ENCODE measurements around the gene TIMM13. TPM values are rescaled to one million over a fixed set of nuclear protein-coding genes. Genes with fewer than 3 reads are reported as not detected.
"Not testable (repeated sequence)": the region's sequence is repeated elsewhere in the genome, so short reads cannot be mapped to it uniquely, and the experiment has no call there.

The TIMM13 gene
- polyA plus RNA-seq, 3 donors = 17.3 to 89.3 (median 72.4) TPM

DNA sequence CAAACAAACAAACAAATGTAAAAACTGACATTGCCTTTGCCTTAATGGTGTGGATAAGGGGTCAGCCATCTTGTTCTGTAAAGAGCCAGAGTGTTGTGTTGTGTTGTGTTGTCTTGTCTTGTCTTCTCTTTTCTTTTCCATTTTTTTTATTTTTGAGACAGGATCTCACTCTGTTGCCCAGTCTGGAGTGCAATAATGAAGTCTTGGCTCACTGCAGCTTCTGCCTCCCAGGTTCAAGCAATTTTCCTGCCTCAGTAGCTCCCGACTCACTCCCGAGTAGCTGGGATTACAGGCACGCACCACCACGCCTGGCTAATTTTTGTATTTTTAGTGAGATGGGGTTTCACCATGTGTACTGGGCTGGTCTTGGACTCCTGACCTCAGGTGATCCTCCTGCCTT lies 27.8 kb downstream of the TIMM13 start:
- H3K4me2 ChIP-seq (replicated peaks; ENCODE audit: extremely low read depth, low read length, poor library complexity, severe bottlenecking) = no peak overlapping the region
- H3K27ac ChIP-seq (ENCODE audit: low read depth in 1 of 2, low read length in 2 of 2) = no peak overlapping the region
- Mint-ChIP-seq H3K9me3 (peaks cover 0 to 5% (median 0%) of the 10 kb centered on the region in 7 donors), H3K27ac (no peak overlapping the region), H3K4me3 (no peak overlapping the region), H3K36me3 (no peaks in the 10 kb centered on the region), H3K27me3 (ENCODE audit: low read depth in 3 of 3) (peaks cover 1 to 5% (median 5%) of the 10 kb centered on the region in 3 donors), H3K4me1 (peaks cover 17% of the 10 kb centered on the region)
- no peaks in the 10 kb centered on the region for H3K79me2 ChIP-seq (ENCODE audit: insufficient read depth, low read length)
- TF ChIP-seq, protein P1, sequence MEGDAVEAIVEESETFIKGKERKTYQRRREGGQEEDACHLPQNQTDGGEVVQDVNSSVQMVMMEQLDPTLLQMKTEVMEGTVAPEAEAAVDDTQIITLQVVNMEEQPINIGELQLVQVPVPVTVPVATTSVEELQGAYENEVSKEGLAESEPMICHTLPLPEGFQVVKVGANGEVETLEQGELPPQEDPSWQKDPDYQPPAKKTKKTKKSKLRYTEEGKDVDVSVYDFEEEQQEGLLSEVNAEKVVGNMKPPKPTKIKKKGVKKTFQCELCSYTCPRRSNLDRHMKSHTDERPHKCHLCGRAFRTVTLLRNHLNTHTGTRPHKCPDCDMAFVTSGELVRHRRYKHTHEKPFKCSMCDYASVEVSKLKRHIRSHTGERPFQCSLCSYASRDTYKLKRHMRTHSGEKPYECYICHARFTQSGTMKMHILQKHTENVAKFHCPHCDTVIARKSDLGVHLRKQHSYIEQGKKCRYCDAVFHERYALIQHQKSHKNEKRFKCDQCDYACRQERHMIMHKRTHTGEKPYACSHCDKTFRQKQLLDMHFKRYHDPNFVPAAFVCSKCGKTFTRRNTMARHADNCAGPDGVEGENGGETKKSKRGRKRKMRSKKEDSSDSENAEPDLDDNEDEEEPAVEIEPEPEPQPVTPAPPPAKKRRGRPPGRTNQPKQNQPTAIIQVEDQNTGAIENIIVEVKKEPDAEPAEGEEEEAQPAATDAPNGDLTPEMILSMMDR (IDR thresholded peaks at IDR 0.05) = no peak
- no peak overlapping the region for H3K4me3 ChIP-seq (replicated peaks in 1 of 3; ENCODE audit: low read depth in 2 of 3, low read length in 3 of 3)
- no peaks in the 10 kb centered on the region for H3K27me3 ChIP-seq (ENCODE audit: control insufficient read depth in 2 of 2, insufficient read depth in 2 of 2, low read length in 2 of 2)
- DNase-seq = no peak
- peaks cover 8 to 14% of the 10 kb centered on the region in 2 donors for H3K4me1 ChIP-seq (ENCODE audit: control insufficient read depth in 1 of 2, insufficient read depth in 2 of 2, low read length in 2 of 2)
- intact Hi-C loops (cut with micrococcal nuclease) = loop anchor here in 1 of 2 donors (10.0 kb wide), 1 partner anchor 115 kb away; the partner anchor contains the start of gene PEAK3
- 96% methylated on average over 4 of the region's 4 CpGs for WGBS (ENCODE audit: insufficient coverage)
- H3K9me3 ChIP-seq (replicated peaks in 1 of 2; ENCODE audit: control insufficient read depth in 1 of 2, insufficient read depth in 1 of 2, low read length in 2 of 2) = no peaks in the 10 kb centered on the region
- H2AFZ ChIP-seq (ENCODE audit: insufficient read depth, low read depth, low read length, poor library complexity, severe bottlenecking) = no peak overlapping the region
- no peak overlapping the region for H3K9ac ChIP-seq (ENCODE audit: insufficient read depth, low read length, poor library complexity, severe bottlenecking)
- H3K36me3 ChIP-seq (replicated peaks in 1 of 2; ENCODE audit: control insufficient read depth in 1 of 2, insufficient read depth in 2 of 2, low read length in 2 of 2) = no peaks in the 10 kb centered on the region
- no peaks in the 10 kb centered on the region for H4K20me1 ChIP-seq (ENCODE audit: insufficient read depth, low read length)

DNA sequence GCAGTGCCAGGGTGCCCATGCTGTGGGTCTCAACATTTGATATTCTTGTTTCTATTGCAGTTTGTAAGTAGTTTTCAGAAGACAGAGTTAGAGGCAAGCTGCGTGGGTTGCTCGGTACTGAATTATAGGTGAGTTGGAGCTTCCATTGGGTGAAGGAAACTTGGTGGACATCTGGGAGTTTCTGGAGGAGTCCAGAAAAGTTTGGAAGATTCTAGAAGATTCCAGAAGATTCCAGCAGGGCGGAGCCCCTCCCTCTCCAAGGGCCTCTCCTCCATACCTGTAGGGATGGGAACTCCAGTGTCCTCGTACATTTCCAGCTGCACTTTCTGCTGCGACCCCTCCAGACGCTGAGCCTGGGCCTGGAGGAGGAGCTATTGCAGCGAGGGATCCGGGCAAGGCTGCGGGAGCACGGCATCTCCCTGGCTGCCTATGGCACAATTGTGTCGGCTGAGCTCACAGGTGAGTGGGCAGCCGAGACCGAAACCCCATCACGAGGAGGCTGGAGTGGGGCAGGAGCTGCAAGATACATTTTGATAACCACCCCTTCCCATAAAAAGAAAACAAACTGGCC lies 28.6 kb downstream of the TIMM13 start:
- Mint-ChIP-seq H3K27ac (no peak overlapping the region), H3K4me1 (peaks cover 21% of the 10 kb centered on the region), H3K4me3 (no peak overlapping the region), H3K36me3 (no peaks in the 10 kb centered on the region), H3K27me3 (ENCODE audit: low read depth in 3 of 3) (peaks cover 1 to 5% (median 5%) of the 10 kb centered on the region in 3 donors), H3K9me3 (no peaks in the 10 kb centered on the region)
- no peak for DNase-seq
- no peaks in the 10 kb centered on the region for H3K27me3 ChIP-seq (ENCODE audit: control insufficient read depth in 2 of 2, insufficient read depth in 2 of 2, low read length in 2 of 2)
- H3K36me3 ChIP-seq (replicated peaks in 1 of 2; ENCODE audit: control insufficient read depth in 1 of 2, insufficient read depth in 2 of 2, low read length in 2 of 2) = no peaks in the 10 kb centered on the region
- TF ChIP-seq, protein P1 (IDR thresholded peaks at IDR 0.05) = no peak
- H3K9me3 ChIP-seq (replicated peaks in 1 of 2; ENCODE audit: control insufficient read depth in 1 of 2, insufficient read depth in 1 of 2, low read length in 2 of 2) = no peaks in the 10 kb centered on the region
- H3K4me1 ChIP-seq (ENCODE audit: control insufficient read depth in 1 of 2, insufficient read depth in 2 of 2, low read length in 2 of 2) = peaks cover 14 to 18% of the 10 kb centered on the region in 2 donors
- H3K27ac ChIP-seq (ENCODE audit: low read depth in 1 of 2, low read length in 2 of 2) = no peak overlapping the region
- intact Hi-C loops (cut with micrococcal nuclease) = loop anchor here in 1 of 2 donors (10.0 kb wide), 1 partner anchor 114 kb away; the partner anchor contains the start of gene PEAK3
- no peak overlapping the region for H3K9ac ChIP-seq (ENCODE audit: insufficient read depth, low read length, poor library complexity, severe bottlenecking)
- no peaks in the 10 kb centered on the region for H4K20me1 ChIP-seq (ENCODE audit: insufficient read depth, low read length)
- H3K79me2 ChIP-seq (ENCODE audit: insufficient read depth, low read length) = no peaks in the 10 kb centered on the region
- no peak overlapping the region for H3K4me2 ChIP-seq (replicated peaks; ENCODE audit: extremely low read depth, low read length, poor library complexity, severe bottlenecking)
- no peak overlapping the region for H3K4me3 ChIP-seq (replicated peaks in 1 of 3; ENCODE audit: low read depth in 2 of 3, low read length in 3 of 3)
- 98% methylated on average over 13 of the region's 14 CpGs for WGBS (ENCODE audit: insufficient coverage)
- no peak overlapping the region for H2AFZ ChIP-seq (ENCODE audit: insufficient read depth, low read depth, low read length, poor library complexity, severe bottlenecking)

DNA sequence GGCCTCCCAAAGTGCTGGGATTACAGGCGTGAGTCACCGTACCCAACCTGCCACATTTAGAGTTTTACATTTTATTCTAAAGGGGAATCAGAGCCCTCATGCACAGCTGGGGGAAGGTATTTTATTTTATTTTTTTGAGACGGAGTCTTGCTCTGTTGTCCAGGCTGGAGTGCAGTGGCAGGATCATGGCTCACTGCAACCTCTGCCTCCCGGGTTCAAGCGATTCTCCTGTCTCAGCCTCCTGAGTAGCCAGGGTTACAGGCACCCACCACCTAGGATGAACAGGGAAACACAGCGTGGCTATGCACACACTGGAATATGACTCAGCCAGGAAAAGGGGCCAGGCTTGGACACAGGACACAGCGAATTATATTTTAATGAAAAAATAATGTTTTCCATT lies 30.2 kb downstream of the TIMM13 start:
- H3K9me3 Mint-ChIP-seq; H3K36me3 ChIP-seq (replicated peaks in 1 of 2; ENCODE audit: control insufficient read depth in 1 of 2, insufficient read depth in 2 of 2, low read length in 2 of 2); H4K20me1 ChIP-seq (ENCODE audit: insufficient read depth, low read length); H3K27ac Mint-ChIP-seq; H3K4me3 Mint-ChIP-seq; H2AFZ ChIP-seq (ENCODE audit: insufficient read depth, low read depth, low read length, poor library complexity, severe bottlenecking); H3K9me3 ChIP-seq (replicated peaks in 1 of 2; ENCODE audit: control insufficient read depth in 1 of 2, insufficient read depth in 1 of 2, low read length in 2 of 2); H3K9ac ChIP-seq (ENCODE audit: insufficient read depth, low read length, poor library complexity, severe bottlenecking); H3K4me2 ChIP-seq (replicated peaks; ENCODE audit: extremely low read depth, low read length, poor library complexity, severe bottlenecking); DNase-seq; H3K27me3 ChIP-seq (ENCODE audit: control insufficient read depth in 2 of 2, insufficient read depth in 2 of 2, low read length in 2 of 2); H3K4me3 ChIP-seq (replicated peaks in 1 of 3; ENCODE audit: low read depth in 2 of 3, low read length in 3 of 3); H3K27me3 Mint-ChIP-seq (ENCODE audit: low read depth in 3 of 3); H3K79me2 ChIP-seq (ENCODE audit: insufficient read depth, low read length); H3K27ac ChIP-seq (ENCODE audit: low read depth in 1 of 2, low read length in 2 of 2); H3K36me3 Mint-ChIP-seq: not testable (repeated sequence)
- intact Hi-C loops (cut with micrococcal nuclease) = loop anchor here in 1 of 2 donors (10.0 kb wide), 1 partner anchor 112 kb away; the partner anchor contains the start of gene PEAK3
- WGBS (ENCODE audit: insufficient coverage) = 98% methylated on average over 5 of the region's 7 CpGs
- peaks cover 18 to 23% of the 10 kb centered on the region in 2 donors for H3K4me1 ChIP-seq (ENCODE audit: control insufficient read depth in 1 of 2, insufficient read depth in 2 of 2, low read length in 2 of 2)
- H3K4me1 Mint-ChIP-seq = peaks cover 27% of the 10 kb centered on the region

Measured in CD14-positive monocyte (primary cell).